Measurements from ENCODE around the gene NOS2.
"Not testable (repeated sequence)": the region's sequence is repeated elsewhere in the genome, so short reads cannot be mapped to it uniquely, and the experiment has no call there.

Gene NOS2

GRCh38 chr17:27792095-27792494 is 8.2 kb downstream of the NOS2 start:
- no peak for DNase-seq

- no peak for DNase-seq
These were observed 11.4 kb downstream of the NOS2 start for GRCh38 chr17:27788919-27789318.

- no peak for DNase-seq
These were observed 16.6 kb downstream of the NOS2 start for GRCh38 chr17:27783440-27784350.

GRCh38 chr17:27782791-27783206 is 17.5 kb downstream of the NOS2 start:
- DNase-seq, result no peak

GRCh38 chr17:27780828-27781404 is 19.4 kb downstream of the NOS2 start:
- no peak for DNase-seq

- no peak for DNase-seq
These were observed 20.1 kb downstream of the NOS2 start for GRCh38 chr17:27780092-27780827.

- no peak for DNase-seq
These were observed 22.1 kb downstream of the NOS2 start for GRCh38 chr17:27778183-27778582.

- no peak for DNase-seq
These were observed 23.3 kb downstream of the NOS2 start for GRCh38 chr17:27776882-27777624.

GRCh38 chr17:27771586-27771985 is 28.7 kb downstream of the NOS2 start:
- DNase-seq, result no peak

- no peak for DNase-seq
These were observed 29.5 kb downstream of the NOS2 start for GRCh38 chr17:27770877-27771276.

GRCh38 chr17:27768858-27769410 is 31.4 kb downstream of the NOS2 start:
- no peak for DNase-seq

GRCh38 chr17:27766438-27766837 is 33.9 kb downstream of the NOS2 start:
- no peak for DNase-seq

GRCh38 chr17:27765353-27765752 is 35.0 kb downstream of the NOS2 start:
- DNase-seq, result no peak

- DNase-seq, result peak in 1 of 56 donors; percentile 11
These were observed 35.7 kb downstream of the NOS2 start for GRCh38 chr17:27764589-27764988.

GRCh38 chr17:27762527-27763305 is 37.6 kb downstream of the NOS2 start:
- DNase-seq, result no peak

GRCh38 chr17:27760931-27761330 is 39.4 kb downstream of the NOS2 start:
- not testable (repeated sequence) for DNase-seq

GRCh38 chr17:27760069-27760885 is 40.1 kb downstream of the NOS2 start:
- peak in 38 of 56 donors; percentile 4 to 79 (median 19) for DNase-seq

- DNase-seq, result no peak
These were observed 40.8 kb downstream of the NOS2 start for GRCh38 chr17:27759528-27759927.
